NCI-H345 treated with DMSO at 0.1 percent for 48 hours (cell line): ENCODE results near the gene KCNA5.
A peak's percentile ranks its signal among the peaks of the same experiment; 100 is the strongest.

Source experiments
- DNase-seq: peaks from one replicate; lab custom pipeline; 2025; ENCODE audit not compliant: unreplicated experiment; lab: John Stamatoyannopoulos, UW

KCNA5 gene

GRCh38 chr12:5027046-5027821 lies 16.4 kb upstream of the KCNA5 start:
- DNase-seq: no peak

DNA sequence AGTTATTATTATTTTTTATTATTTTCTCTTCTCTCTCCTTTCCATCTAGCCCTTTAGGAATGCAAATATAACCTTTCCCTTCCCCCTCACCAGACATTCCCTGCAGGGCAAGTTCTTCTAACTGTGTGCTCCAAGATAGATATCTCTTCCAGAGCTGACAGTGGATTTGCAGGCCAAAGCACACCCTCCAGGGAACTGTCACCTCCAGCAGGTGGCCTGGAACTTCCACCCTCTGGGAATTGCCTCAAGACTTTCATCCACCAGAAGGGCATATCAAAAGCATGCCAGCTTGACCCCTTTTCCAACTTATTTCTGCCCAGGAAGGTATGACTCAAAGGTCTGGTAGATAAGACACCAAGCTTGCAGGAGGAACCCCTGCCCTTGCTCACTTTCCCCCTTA lies 13.6 kb upstream of the KCNA5 start:
- DNase-seq: no peak

DNA sequence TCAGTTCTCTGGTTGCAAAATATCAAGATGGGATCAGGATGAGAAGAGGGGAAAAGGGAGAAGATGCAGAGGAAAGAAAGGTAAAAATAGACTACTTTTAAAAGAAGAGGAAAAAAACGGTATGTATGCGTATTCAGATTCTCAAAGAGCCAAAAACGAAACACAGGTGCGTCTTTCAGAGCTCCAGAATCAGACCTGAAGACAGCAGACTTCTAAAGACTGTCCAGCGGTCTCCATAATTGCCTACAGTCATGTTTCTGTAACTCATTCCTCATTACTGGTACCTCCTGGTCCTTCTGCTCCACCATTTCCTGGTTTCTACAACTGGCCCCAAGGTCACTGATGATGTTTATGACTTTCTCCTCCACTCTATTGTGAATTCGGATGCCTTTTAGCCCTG lies 12.4 kb upstream of the KCNA5 start:
- no peak for DNase-seq

DNA sequence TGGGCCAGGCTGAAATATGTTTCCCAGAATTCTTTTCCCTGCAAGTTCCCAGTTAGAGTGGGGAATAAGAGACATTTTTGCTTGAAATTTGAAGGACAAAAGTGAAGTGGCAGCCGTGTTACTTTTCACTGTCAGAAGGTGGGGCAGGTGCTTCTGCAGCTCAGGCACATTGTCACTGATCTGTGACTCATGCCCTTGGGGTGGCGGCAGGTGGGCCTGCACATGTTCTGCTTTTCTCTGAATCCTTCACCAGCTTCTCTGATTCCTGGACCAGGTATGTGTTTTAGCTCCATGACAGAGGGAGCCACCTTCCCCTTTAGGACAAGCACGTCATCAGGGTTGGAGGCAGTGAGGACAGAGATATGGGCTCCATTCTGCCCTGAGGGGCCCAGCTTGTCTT lies 11.7 kb upstream of the KCNA5 start:
- DNase-seq: peak; percentile 58

- DNase-seq: no peak
Observed at GRCh38 chr12:5032821-5033220, 10.9 kb upstream of the KCNA5 start.

GRCh38 chr12:5033883-5034282 lies 9.8 kb upstream of the KCNA5 start:
- DNase-seq: no peak

GRCh38 chr12:5034603-5035002 lies 9.1 kb upstream of the KCNA5 start:
- DNase-seq: no peak

- no peak for DNase-seq
Observed at GRCh38 chr12:5035618-5036017, 8.1 kb upstream of the KCNA5 start.

- DNase-seq: no peak
Observed at GRCh38 chr12:5036031-5036430, 7.6 kb upstream of the KCNA5 start.

DNA sequence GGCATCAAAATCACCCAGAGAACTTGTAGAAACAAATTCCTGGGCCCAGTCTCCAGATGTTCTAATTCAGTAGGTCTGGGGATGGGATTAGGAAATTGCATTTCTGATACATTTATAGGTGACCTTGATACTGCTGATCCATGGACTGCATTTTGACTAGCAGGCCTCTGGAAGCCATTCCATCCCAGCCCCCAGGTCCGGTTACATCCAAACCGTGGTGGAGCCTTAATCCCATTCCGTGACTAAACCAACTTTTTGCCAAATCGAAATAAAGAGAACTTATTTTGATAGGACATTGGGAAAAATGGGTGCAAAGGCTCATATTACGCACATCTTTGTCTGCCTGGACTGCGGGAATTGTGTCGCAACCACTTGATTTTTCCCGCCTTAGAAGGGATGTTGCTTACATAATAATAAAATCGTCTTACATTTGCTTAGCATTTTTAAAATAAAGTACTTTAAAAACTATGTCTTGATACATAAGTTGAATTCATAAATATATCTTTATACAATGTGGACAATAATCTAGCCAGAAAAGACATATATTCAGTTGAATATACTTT lies 5.8 kb upstream of the KCNA5 start:
- DNase-seq: no peak

DNA sequence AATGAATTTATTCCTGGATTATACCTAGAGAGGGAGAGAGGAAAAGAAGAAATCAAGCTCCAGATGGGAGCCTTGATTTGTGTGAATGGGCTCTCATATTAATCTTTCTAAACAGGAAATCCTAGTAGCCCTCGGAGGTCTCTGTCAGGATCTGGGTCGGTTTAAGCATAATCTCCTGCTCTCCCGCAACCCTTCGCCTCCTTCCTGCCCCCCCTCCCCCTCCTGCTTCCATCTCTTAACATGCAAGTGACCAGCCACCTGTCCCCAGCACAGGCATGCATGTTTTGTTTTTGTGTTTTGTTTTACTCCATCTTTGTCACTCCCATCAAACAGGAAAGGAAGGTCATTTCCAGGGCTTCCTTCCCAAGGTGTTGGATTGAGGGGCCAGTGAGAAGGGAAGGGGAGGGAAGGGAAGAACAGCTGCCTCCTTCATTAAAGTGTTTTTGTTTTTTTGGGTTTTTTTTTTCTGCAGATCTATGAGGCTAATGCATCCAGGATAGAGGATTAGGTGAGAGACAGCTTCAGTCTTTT lies 4.8 kb upstream of the KCNA5 start:
- DNase-seq: no peak

- no peak for DNase-seq
Observed at GRCh38 chr12:5039815-5040214, 3.9 kb upstream of the KCNA5 start.

DNA sequence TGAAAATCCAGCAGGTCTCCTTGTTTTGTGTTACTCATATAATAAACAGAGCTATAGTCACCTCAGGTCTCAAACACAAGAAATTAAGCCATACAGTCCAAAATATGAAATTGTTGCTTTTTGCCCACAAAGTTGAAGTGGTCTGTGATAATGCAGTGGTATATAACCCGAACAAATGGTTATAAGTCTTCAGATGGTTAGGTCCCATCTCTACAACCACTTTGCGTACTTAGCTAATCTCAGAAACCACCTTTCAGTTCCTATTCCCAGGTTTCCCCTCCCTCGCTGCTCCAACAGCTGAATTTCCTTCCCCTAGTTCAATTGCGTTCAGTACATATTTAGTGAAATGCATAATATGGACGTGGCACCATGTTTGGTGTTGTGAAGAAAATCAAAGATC lies 3.3 kb upstream of the KCNA5 start:
- DNase-seq: no peak

DNA sequence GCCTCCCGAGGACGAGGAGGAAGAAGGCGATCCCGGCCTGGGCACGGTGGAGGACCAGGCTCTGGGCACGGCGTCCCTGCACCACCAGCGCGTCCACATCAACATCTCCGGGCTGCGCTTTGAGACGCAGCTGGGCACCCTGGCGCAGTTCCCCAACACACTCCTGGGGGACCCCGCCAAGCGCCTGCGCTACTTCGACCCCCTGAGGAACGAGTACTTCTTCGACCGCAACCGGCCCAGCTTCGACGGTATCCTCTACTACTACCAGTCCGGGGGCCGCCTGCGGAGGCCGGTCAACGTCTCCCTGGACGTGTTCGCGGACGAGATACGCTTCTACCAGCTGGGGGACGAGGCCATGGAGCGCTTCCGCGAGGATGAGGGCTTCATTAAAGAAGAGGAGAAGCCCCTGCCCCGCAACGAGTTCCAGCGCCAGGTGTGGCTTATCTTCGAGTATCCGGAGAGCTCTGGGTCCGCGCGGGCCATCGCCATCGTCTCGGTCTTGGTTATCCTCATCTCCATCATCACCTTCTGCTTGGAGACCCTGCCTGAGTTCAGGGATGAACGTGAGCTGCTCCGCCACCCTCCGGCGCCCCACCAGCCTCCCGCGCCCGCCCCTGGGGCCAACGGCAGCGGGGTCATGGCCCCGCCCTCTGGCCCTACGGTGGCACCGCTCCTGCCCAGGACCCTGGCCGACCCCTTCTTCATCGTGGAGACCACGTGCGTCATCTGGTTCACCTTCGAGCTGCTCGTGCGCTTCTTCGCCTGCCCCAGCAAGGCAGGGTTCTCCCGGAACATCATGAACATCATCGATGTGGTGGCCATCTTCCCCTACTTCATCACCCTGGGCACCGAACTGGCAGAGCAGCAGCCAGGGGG lies 979 bp downstream of the KCNA5 start:
- no peak for DNase-seq

GRCh38 chr12:5047094-5047493 lies 3.4 kb downstream of the KCNA5 start:
- DNase-seq: no peak

GRCh38 chr12:5047729-5048128 lies 4.0 kb downstream of the KCNA5 start:
- no peak for DNase-seq

DNA sequence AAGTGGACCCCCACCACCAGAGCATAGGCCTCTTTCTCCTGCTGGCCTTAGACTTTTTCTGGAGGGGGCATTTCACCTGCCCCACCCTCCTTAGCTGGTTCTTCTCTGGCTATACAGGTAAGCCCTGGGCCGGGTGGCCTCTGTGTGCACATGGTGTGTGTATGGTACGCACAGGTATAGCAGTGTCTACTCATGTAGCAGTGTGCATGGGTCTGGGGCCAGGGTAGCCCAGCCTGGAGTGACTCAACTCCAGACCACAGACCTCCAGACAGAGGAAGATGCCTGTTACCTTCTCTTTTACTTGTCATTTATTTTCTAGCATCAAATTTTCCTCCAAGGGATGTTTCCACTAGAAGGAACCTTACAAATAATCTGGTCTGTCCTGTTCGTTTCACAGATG lies 6.9 kb downstream of the KCNA5 start:
- no peak for DNase-seq

DNA sequence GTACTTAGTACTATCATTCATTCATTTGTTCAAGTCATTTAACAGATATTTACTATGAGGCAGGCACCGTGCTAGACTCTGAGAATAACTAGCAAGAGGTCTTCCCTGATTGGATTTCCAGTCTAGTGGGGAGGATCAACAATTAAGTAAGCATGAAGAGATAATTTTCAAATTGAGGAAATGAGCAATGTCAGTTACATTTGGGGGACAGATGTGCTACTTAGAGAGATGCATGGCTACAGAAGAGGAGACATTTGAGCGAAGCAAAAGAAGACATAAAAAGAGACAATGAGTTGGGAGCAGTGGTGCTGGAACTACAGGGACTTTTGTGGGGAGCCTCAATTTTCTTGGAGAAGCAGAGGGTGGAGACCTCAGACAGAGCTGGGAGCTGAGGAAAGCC lies 7.7 kb downstream of the KCNA5 start:
- no peak for DNase-seq

- DNase-seq: no peak
Observed at GRCh38 chr12:5051913-5052312, 8.2 kb downstream of the KCNA5 start.

GRCh38 chr12:5052348-5052747 lies 8.7 kb downstream of the KCNA5 start:
- no peak for DNase-seq

DNA sequence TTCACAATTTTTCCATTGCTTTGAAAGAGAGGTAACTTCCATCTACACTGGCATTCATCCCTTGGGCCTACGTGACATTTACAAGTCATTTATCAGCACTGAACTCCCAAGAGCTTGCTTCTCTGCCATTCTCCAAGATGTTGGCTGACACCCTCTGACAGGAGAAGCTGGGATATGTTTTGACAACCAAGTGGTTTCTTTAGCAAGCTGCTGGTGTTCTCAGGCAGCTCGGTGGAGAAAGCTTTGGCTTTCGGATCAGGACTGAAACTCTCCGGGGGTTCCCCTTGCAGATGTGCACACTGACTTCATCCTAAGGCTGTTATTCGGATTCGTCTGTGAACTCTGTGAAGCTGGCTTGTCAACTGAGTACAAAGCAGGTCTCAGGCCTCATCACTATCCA lies 15.7 kb downstream of the KCNA5 start:
- no peak for DNase-seq

- DNase-seq: no peak
Observed at GRCh38 chr12:5060958-5061357, 17.3 kb downstream of the KCNA5 start.
